ENCODE data around the gene PSMB7.

PSMB7 gene

GRCh38 chr9:124306098-124306735 is 109.0 kb downstream of the PSMB7 start:
- DNase-seq (ENCODE audit: extremely low read depth in 1 of 2, low read depth in 1 of 2) = no peak

GRCh38 chr9:124304285-124304684 is 111.0 kb downstream of the PSMB7 start:
- no peak for DNase-seq (ENCODE audit: extremely low read depth in 1 of 2, low read depth in 1 of 2)

GRCh38 chr9:124303762-124304161 is 111.5 kb downstream of the PSMB7 start:
- no peak for DNase-seq (ENCODE audit: extremely low read depth in 1 of 2, low read depth in 1 of 2)

Measured in stimulated activated CD8-positive, alpha-beta memory T cell treated with anti-CD3 and anti-CD28 coated beads, Interleukin-7, amount 100 ng/mL, for 48 hours (primary cell).